Effector memory CD4-positive, alpha-beta T cell (primary cell): ENCODE measurements around the gene AP1S3.

ENCODE experiments used
- DNase-seq, 3 donors: peaks; one replicate each; pipeline ENCODE4 v3.0.0-alpha.2; 2020
- H3K27ac ChIP-seq: 2 replicates; pipeline ENCODE4 v1.7.0; 2013; ENCODE audit warnings: mild to moderate bottlenecking, low read length, moderate library complexity; ENCODE audit not compliant: insufficient read depth, poor library complexity, severe bottlenecking
- H3K27me3 ChIP-seq: replicated peaks from 2 replicates; pipeline ENCODE4 v1.7.0; 2013; ENCODE audit warnings: mild to moderate bottlenecking, low read length; ENCODE audit not compliant: insufficient read depth, control insufficient read depth, poor library complexity, severe bottlenecking
- H3K36me3 ChIP-seq: 2 replicates; pipeline ENCODE4 v1.7.0; 2013; ENCODE audit warnings: mild to moderate bottlenecking, low read length, moderate library complexity; ENCODE audit not compliant: control insufficient read depth, insufficient read depth
- H3K4me1 ChIP-seq: 2 replicates; pipeline ENCODE4 v1.7.0; 2013; ENCODE audit warnings: low read length, mild to moderate bottlenecking; ENCODE audit not compliant: control insufficient read depth, insufficient read depth, poor library complexity, severe bottlenecking
- H3K4me3 ChIP-seq: 2 replicates; pipeline ENCODE4 v1.7.0; 2013; ENCODE audit warnings: low read length, low read depth, mild to moderate bottlenecking; ENCODE audit not compliant: insufficient read depth, poor library complexity, severe bottlenecking
- H3K9me3 ChIP-seq: 2 replicates; pipeline ENCODE4 v1.7.0; 2013; ENCODE audit warnings: mild to moderate bottlenecking, low read length, moderate library complexity; ENCODE audit not compliant: control insufficient read depth

AP1S3 gene

DNA sequence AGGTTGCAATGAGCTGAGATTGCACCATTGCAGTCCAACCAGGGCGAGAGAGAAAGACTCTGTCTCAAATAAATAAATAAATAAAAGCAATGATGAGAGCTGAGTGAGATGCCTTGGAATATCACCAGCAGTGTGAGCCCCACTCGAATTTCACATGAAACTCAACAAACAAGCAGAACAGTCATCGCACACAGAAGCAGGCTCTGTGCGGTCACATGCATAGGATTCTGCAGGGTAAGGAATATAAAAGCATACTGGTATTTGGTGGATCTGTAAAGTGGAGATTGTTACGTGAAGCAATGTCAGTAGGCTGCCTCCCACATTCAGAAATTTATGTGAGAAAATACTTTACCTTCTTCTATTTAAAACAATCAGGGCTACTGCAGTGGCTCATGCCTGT lies 18.0 kb upstream of the AP1S3 start:
- no peaks in the 10 kb centered on the region for H3K36me3 ChIP-seq
- DNase-seq, result no peak
- H3K4me3 ChIP-seq, result no peak overlapping the region
- no peak overlapping the region for H3K27ac ChIP-seq
- no peaks in the 10 kb centered on the region for H3K9me3 ChIP-seq
- no peaks in the 10 kb centered on the region for H3K4me1 ChIP-seq
- H3K27me3 ChIP-seq, result no peaks in the 10 kb centered on the region

DNA sequence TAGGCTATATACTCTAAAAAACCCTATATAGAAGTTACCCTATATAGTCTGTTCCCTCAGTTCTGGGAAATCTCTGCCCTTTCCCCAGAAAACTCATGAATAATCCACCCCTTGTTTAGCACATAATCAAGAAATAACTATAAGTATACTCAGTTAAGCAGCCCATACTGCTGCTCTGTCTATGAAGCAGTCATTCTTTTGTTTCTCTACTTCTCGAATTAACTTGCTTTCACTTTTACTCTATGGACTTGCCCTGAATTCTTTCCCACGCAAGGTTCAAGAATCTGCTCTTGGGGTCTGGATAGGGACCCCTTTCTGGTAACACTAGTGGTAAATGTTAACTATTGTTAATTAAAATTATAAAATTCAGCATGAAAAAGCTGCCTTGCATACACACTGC lies 17.4 kb upstream of the AP1S3 start:
- no peak for DNase-seq
- no peaks in the 10 kb centered on the region for H3K27me3 ChIP-seq
- H3K9me3 ChIP-seq, result no peaks in the 10 kb centered on the region
- no peaks in the 10 kb centered on the region for H3K36me3 ChIP-seq
- no peaks in the 10 kb centered on the region for H3K4me1 ChIP-seq
- H3K4me3 ChIP-seq, result no peak overlapping the region
- no peak overlapping the region for H3K27ac ChIP-seq

DNA sequence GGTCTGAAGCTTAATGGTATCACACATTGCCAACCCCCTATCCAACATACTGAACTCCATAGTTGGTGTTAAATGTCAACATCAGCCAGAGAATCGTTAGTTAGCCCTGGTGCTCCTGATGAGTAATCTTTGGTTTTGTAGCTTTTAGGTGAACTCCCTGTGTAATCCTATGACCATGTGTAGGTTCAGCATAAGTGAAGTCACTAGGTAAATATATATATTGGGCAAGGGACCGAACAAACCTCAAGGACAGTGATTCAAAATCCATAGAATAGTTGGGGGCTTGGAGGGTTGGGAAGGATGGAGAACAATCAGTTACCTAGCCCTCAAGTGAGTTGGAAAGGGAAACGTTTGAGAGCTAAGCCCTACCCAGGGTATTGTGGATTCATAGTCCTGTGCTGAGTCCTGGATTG lies 16.0 kb upstream of the AP1S3 start:
- Histone ChIP-seq H3K4me1 (no peaks in the 10 kb centered on the region), H3K4me3 (no peak overlapping the region), H3K27ac (no peak overlapping the region), H3K9me3 (no peaks in the 10 kb centered on the region), H3K27me3 (no peaks in the 10 kb centered on the region), H3K36me3 (no peaks in the 10 kb centered on the region)
- DNase-seq, result no peak

DNA sequence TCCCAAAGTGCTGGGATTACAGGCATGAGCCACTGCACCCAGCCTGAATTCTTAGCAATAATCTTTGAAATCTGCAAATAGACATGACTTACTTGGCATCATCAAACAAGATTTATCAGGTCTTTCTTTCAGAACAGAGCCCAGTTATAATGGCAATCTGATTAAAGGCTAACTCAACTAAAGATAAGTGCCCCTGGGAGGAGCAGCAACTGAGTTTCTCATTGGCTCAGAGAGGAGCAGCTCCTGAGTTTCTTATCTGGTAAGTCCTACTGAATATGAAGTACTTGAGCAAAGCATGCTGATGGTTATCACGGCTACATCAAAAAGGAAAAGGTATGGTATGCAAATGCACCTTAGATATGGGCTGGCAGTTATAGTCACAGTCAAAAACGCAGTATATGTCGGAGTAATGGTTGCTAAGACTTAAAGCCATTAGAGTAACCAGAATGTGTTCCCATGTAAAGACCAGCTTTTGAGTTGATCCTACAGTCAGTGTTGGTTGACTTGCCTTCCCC lies 15.0 kb upstream of the AP1S3 start:
- Histone ChIP-seq H3K36me3 (no peaks in the 10 kb centered on the region), H3K9me3 (no peaks in the 10 kb centered on the region), H3K27me3 (no peaks in the 10 kb centered on the region), H3K27ac (no peak overlapping the region), H3K4me3 (no peak overlapping the region), H3K4me1 (no peaks in the 10 kb centered on the region)
- no peak for DNase-seq

DNA sequence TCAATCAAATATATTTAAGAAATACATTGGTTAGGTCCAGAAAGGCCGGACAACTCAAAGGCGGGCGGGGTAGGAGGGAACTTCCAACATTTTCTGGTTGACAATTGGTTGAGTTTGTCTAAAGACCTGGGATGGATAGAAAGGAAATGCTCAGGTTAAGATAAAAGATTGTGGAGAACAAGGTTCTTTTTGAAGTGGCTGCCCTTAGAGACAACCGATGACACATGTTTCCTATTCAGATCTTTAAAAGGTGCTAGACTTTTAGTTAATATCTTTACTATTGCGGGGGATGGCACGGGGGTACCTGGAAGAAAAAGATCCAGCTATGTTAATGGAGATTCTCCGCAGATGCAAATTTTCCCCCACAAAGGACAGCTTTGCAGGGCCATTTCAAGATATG lies 10.0 kb upstream of the AP1S3 start:
- Histone ChIP-seq H3K4me3 (no peak overlapping the region), H3K27ac (no peak overlapping the region), H3K27me3 (no peaks in the 10 kb centered on the region), H3K9me3 (no peaks in the 10 kb centered on the region), H3K36me3 (no peaks in the 10 kb centered on the region), H3K4me1 (no peaks in the 10 kb centered on the region)
- no peak for DNase-seq

DNA sequence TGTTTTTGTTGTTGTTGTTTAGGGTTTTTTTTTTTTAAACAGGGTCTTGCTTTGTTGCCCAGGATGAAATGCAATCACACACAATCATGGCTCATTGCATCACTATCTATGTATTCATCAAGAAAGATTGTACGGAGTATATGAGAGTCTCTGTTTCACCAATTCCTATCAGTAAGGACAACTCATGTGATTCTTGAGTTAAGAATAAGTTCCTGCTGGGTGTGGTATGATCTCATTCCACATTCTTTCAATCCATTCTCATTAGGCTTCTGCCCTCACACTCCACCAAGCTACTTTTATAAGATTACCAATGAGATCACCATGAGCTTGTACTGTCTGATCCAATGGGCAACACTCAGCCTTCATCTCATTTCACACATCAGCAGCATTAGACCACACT lies 9.1 kb upstream of the AP1S3 start:
- Histone ChIP-seq H3K27ac (no peak overlapping the region), H3K36me3 (no peaks in the 10 kb centered on the region)
- DNase-seq, result no peak

DNA sequence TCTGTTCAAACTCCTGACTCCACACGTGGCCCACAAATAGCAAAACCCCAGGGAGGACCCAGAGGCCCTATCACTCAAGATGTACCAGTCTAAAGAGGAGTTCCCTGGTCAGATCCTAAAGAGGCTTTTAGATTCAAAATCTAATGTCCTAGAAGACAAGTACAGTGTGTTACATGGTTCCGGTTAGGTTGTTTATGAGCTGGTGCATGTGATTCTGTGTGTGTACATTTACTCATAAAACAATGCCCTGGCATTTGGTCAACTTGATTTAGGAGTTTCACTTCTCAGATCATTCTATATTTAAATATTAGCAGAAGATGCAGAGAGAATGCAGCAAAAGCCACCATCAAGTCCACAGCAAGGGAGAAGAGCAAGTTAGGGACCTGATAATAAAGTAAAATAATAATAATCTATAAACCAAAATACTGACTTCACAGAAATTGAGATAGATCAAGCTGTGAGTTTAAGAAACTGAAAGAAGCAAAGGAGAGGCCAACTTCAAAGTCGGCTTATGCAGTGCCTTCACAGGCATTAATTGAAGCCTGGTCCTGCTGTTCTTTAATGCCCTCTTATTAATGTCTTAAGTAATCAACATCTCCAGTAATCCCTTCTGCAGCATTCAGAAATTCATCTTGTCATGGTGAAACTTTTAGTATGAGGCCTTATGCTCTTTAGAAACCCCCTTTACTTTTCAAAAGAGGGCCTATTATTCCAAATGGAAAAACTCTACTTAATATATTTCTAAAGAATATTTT lies 4.2 kb upstream of the AP1S3 start:
- H3K27me3 ChIP-seq, result no peaks in the 10 kb centered on the region
- peaks cover 2% of the 10 kb centered on the region for H3K4me1 ChIP-seq
- H3K27ac ChIP-seq, result no peak overlapping the region
- no peaks in the 10 kb centered on the region for H3K9me3 ChIP-seq
- no peaks in the 10 kb centered on the region for H3K36me3 ChIP-seq
- no peak for DNase-seq
- H3K4me3 ChIP-seq, result no peak overlapping the region

More for the DNA sequence above, 9.1 kb upstream of the AP1S3 start:
- no peak overlapping the region for H3K4me3 ChIP-seq
- H3K9me3 ChIP-seq, result no peaks in the 10 kb centered on the region
- H3K27me3 ChIP-seq, result no peaks in the 10 kb centered on the region
- no peaks in the 10 kb centered on the region for H3K4me1 ChIP-seq

DNA sequence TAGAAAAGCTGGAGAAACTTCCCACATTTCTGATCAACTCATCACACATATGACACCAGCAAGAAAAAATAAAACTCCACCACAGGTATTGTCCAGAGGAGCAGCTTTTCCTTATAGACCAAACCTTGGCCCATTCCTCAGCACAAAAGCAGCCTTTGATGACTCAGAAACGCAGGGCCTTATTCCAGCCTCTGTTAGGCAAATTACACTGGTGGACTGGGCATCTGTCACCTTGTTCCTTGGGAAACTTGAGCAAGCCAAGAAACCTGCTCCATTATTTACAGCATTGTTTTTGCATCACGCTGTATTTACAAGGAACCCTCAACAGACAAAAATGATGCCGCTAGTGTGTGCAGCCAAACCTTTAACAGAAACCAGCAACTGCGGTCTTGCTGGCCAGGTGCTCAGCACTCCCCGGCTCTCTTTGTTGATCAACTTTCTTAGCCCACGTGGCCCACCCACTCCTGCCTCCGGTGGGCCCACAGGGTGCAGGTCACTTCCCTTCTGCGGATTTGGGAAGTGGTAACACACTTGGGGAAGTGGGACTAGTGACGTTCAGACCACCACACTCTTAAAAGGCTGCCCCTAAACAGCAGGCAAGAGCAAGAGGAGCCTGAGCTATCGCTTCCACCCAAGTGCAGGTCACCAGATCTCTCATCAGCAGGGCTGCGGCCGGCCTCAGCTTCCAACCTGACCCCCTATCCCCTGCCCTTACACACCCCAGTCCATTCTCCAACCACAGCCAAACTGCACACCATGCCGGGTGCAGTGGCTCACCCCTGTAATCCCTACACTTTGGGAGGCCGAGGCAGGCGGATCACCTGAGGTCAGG lies 1.5 kb downstream of the AP1S3 start:
- no peak overlapping the region for H3K4me3 ChIP-seq
- H3K9me3 ChIP-seq, result no peaks in the 10 kb centered on the region
- no peak for DNase-seq
- H3K36me3 ChIP-seq, result no peaks in the 10 kb centered on the region
- H3K27ac ChIP-seq, result no peak overlapping the region
- H3K27me3 ChIP-seq, result no peaks in the 10 kb centered on the region
- H3K4me1 ChIP-seq, result peaks cover 3% of the 10 kb centered on the region

DNA sequence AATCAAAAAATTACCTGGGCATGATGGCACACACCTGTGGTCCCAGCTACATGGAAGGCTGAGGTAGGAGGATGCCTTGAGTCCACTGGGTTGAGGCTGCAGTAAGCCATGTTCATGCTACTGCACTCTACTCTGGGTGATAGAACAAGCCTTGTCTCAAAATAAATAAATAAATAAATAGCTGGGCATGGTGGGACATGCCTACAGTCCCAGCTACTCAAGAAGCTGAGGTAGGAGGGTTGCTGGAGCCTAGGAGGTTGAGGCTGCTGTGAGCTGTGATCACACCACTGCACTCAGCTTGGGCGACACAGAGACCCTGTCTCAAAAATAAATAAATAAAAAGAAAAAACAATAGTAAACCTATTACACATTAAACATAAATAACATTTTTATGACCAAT lies 3.0 kb downstream of the AP1S3 start:
- no peak for DNase-seq
- H3K27me3 ChIP-seq, result no peaks in the 10 kb centered on the region
- no peaks in the 10 kb centered on the region for H3K36me3 ChIP-seq
- no peak overlapping the region for H3K4me3 ChIP-seq
- H3K27ac ChIP-seq, result no peak overlapping the region
- H3K9me3 ChIP-seq, result no peaks in the 10 kb centered on the region
- peaks cover 3% of the 10 kb centered on the region for H3K4me1 ChIP-seq

DNA sequence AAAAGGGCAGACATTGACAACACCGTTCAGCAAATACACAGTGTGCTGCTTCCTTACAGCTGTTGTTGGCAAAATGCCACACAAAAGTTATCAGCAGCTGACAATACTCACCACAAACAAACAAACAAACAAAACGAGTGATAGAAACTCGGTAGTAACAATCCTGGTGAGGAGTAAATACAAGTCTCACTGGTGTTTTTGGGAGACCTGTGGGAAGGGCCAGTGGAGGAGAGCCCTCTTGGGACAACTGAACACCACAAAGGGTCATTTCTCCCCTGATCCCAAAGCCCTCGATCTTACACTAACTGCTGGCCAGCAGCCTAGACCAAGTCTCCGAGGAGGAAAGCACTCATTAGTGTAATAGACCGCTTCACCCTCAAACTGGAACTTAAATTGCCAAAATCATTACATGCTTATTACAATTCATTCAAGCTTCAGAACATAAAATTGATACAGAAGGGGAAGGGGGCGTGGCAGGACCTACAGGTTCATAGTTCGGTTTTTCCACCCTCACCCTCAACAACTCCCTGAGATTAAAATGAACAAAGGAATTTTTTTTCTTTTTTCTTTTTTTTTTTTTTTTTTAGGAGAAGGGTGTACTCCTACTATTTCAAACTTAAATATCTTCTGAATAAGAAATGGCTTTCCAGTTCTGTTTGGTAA lies 5.0 kb downstream of the AP1S3 start:
- no peak overlapping the region for H3K27ac ChIP-seq
- no peaks in the 10 kb centered on the region for H3K9me3 ChIP-seq
- DNase-seq, result no peak
- H3K4me1 ChIP-seq, result peaks cover 3% of the 10 kb centered on the region
- H3K4me3 ChIP-seq, result no peak overlapping the region
- no peaks in the 10 kb centered on the region for H3K27me3 ChIP-seq
- no peaks in the 10 kb centered on the region for H3K36me3 ChIP-seq
